MM.1S (cell line): Measurements from ENCODE around the gene DTX1.

ENCODE experiments used
- DNase-seq: peaks from one replicate; pipeline ENCODE4 v3.0.0-alpha.2; 2015
- H2AFZ ChIP-seq: fragments of 300-600 bp; sonication (generic); 2 replicates; pipeline ENCODE4 v1.6.0; 2016; ENCODE audit warnings: antibody characterized with exemption, low read length
- H3F3A ChIP-seq: fragments of 300-600 bp; sonication (generic); 2 replicates; pipeline ENCODE4 v1.6.1; 2016; ENCODE audit warnings: mild to moderate bottlenecking, antibody characterized with exemption, low read length, moderate library complexity, mixed read lengths; ENCODE audit not compliant: insufficient read depth
- H3K27ac ChIP-seq: fragments of 300-600 bp; sonication (generic); 2 replicates; pipeline ENCODE4 v1.5.1; 2016; ENCODE audit warnings: mild to moderate bottlenecking, low read length
- H3K27me3 ChIP-seq: fragments of 300-600 bp; sonication (generic); replicated peaks from 2 replicates; pipeline ENCODE4 v1.6.0; 2016; ENCODE audit warnings: low read length; ENCODE audit not compliant: insufficient read depth
- H3K36me3 ChIP-seq: fragments of 300-600 bp; sonication (generic); replicated peaks from 2 replicates; pipeline ENCODE4 v1.6.1; 2016; ENCODE audit warnings: mild to moderate bottlenecking, low read length, mixed read lengths; ENCODE audit not compliant: insufficient read depth
- H3K4me1 ChIP-seq: fragments of 300-600 bp; sonication (generic); 2 replicates; pipeline ENCODE4 v1.6.1; 2016; ENCODE audit warnings: low read length, mixed read lengths
- H3K4me2 ChIP-seq: fragments of 300-600 bp; sonication (generic); 2 replicates; pipeline ENCODE4 v1.6.0; 2016; ENCODE audit warnings: low read depth, low read length
- H3K4me3 ChIP-seq: fragments of 300-600 bp; sonication (generic); 2 replicates; pipeline ENCODE4 v1.5.1; 2016; ENCODE audit warnings: low read length, mixed read lengths
- H3K79me2 ChIP-seq: fragments of 300-600 bp; sonication (generic); 2 replicates; pipeline ENCODE4 v1.6.1; 2016; ENCODE audit warnings: mixed run types, low read length, mixed read lengths
- H3K9ac ChIP-seq: fragments of 300-600 bp; sonication (generic); 2 replicates; pipeline ENCODE4 v1.6.1; 2016; ENCODE audit warnings: low read length, mixed read lengths
- H3K9me2 ChIP-seq: fragments of 300-600 bp; sonication (generic); replicated peaks from 2 replicates; pipeline ENCODE4 v1.6.1; 2016; ENCODE audit warnings: mild to moderate bottlenecking, low read length, mixed read lengths; ENCODE audit not compliant: insufficient read depth
- H3K9me3 ChIP-seq: fragments of 300-600 bp; sonication (generic); replicated peaks from 2 replicates; pipeline ENCODE4 v1.6.1; 2016; ENCODE audit warnings: mild to moderate bottlenecking, low read length, mixed read lengths; ENCODE audit not compliant: insufficient read depth
- H4K20me1 ChIP-seq: fragments of 300-600 bp; sonication (generic); 2 replicates; pipeline ENCODE4 v1.6.1; 2016; ENCODE audit warnings: mild to moderate bottlenecking, low read length, moderate library complexity, mixed read lengths; ENCODE audit not compliant: insufficient read depth
- EZH2 ChIP-seq: fragments of 300-600 bp; sonication (generic); optimal IDR thresholded peaks from 2 replicates; pipeline ENCODE3; 2017; ENCODE audit warnings: low read depth, mild to moderate bottlenecking, antibody characterized with exemption, low read length, mixed read lengths
- EZH2phosphoT487 ChIP-seq: fragments of 300-600 bp; sonication (generic); IDR thresholded peaks from 2 replicates; pipeline ENCODE4 v1.6.1; 2018; ENCODE audit warnings: antibody characterized with exemption, low read length
- TF ChIP-seq, protein P1 (sequence below): fragments of 300-600 bp; sonication (generic); IDR thresholded peaks from 2 replicates; pipeline ENCODE4 v1.5.1; 2016; ENCODE audit warnings: antibody characterized with exemption, low read length, mixed read lengths

Gene DTX1

GRCh38 chr12:113054948-113055486 lies 1.5 kb upstream of the DTX1 start:
- no peaks in the 10 kb centered on the region for H3K79me2 ChIP-seq
- H3K9me2 ChIP-seq: no peaks in the 10 kb centered on the region
- TF ChIP-seq, protein P1, sequence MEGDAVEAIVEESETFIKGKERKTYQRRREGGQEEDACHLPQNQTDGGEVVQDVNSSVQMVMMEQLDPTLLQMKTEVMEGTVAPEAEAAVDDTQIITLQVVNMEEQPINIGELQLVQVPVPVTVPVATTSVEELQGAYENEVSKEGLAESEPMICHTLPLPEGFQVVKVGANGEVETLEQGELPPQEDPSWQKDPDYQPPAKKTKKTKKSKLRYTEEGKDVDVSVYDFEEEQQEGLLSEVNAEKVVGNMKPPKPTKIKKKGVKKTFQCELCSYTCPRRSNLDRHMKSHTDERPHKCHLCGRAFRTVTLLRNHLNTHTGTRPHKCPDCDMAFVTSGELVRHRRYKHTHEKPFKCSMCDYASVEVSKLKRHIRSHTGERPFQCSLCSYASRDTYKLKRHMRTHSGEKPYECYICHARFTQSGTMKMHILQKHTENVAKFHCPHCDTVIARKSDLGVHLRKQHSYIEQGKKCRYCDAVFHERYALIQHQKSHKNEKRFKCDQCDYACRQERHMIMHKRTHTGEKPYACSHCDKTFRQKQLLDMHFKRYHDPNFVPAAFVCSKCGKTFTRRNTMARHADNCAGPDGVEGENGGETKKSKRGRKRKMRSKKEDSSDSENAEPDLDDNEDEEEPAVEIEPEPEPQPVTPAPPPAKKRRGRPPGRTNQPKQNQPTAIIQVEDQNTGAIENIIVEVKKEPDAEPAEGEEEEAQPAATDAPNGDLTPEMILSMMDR: no peak
- no peak for TF ChIP-seq EZH2phosphoT487
- no peak for TF ChIP-seq EZH2
- no peak overlapping the region for H2AFZ ChIP-seq
- no peak overlapping the region for H3K4me2 ChIP-seq
- H3K9ac ChIP-seq: no peak overlapping the region
- H3K9me3 ChIP-seq: no peaks in the 10 kb centered on the region
- no peak for DNase-seq
- peaks cover 9% of the 10 kb centered on the region for H3K27me3 ChIP-seq
- no peaks in the 10 kb centered on the region for H4K20me1 ChIP-seq
- H3K4me3 ChIP-seq: no peak overlapping the region
- no peaks in the 10 kb centered on the region for H3F3A ChIP-seq
- H3K27ac ChIP-seq: no peak overlapping the region
- H3K36me3 ChIP-seq: no peaks in the 10 kb centered on the region
- no peaks in the 10 kb centered on the region for H3K4me1 ChIP-seq

DNA sequence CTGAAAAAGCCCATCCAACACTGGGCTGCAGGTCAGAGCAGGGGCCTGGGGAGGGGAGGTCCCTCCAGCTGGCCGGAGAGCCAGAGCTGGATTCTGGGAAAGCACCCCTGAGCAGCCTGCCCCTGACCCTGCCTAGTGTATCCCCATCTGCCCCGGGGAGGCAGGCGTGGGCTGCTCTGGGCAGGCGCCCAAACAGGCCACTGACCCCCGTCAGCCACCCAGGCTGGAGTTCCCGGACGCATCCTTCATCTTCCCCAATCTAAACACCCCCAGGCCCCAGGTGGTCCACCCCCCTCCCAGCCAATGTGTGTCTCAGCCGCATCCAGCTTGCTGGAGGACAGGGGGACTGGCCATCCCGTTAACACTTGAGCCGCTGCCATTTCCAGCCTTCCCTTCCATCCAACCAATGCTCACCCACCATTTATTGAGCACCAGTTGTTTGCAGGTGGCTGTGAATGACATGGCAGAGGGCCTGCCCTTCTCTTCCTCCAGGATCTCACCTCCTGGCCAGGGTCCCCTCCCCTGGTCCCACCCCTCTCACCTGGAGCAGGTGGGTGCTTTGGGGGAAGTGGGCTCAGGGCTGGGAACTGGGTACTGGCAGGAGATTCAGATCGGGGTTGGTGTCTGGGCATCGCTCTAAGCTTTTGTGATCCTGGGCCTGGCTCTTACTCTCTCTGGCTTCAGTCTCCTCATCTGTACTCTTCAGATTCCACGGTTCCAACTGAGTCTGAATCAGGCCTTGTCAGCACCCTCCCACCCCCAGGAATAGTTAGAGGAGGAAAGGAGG lies 743 bp upstream of the DTX1 start:
- Histone ChIP-seq H3K4me3 (no peak overlapping the region), H3K79me2 (no peaks in the 10 kb centered on the region), H3K4me1 (no peaks in the 10 kb centered on the region), H3F3A (no peaks in the 10 kb centered on the region), H3K36me3 (no peaks in the 10 kb centered on the region), H2AFZ (no peak overlapping the region), H4K20me1 (no peaks in the 10 kb centered on the region), H3K9me3 (no peaks in the 10 kb centered on the region), H3K27ac (no peak overlapping the region), H3K4me2 (no peak overlapping the region), H3K27me3 (peaks cover 9% of the 10 kb centered on the region), H3K9me2 (no peaks in the 10 kb centered on the region), H3K9ac (no peak overlapping the region)
- no peak for TF ChIP-seq EZH2phosphoT487
- TF ChIP-seq, protein P1: no peak
- no peak for TF ChIP-seq EZH2
- no peak for DNase-seq

- no peaks in the 10 kb centered on the region for H4K20me1 ChIP-seq
- DNase-seq: no peak
- H3K4me2 ChIP-seq: no peak overlapping the region
- H3K36me3 ChIP-seq: no peaks in the 10 kb centered on the region
- no peaks in the 10 kb centered on the region for H3F3A ChIP-seq
- no peaks in the 10 kb centered on the region for H3K79me2 ChIP-seq
- no peaks in the 10 kb centered on the region for H3K4me1 ChIP-seq
- H3K4me3 ChIP-seq: no peak overlapping the region
- H3K27ac ChIP-seq: no peak overlapping the region
- H3K9me2 ChIP-seq: no peaks in the 10 kb centered on the region
- peaks cover 9% of the 10 kb centered on the region for H3K27me3 ChIP-seq
- no peak overlapping the region for H2AFZ ChIP-seq
- H3K9me3 ChIP-seq: no peaks in the 10 kb centered on the region
- TF ChIP-seq EZH2: no peak
- no peak for TF ChIP-seq EZH2phosphoT487
- TF ChIP-seq, protein P1: no peak
- no peak overlapping the region for H3K9ac ChIP-seq
These were observed 224 bp upstream of the DTX1 start for GRCh38 chr12:113056381-113056630.
